H9 (cell line): ENCODE measurements around the gene LGMN. TPM values are rescaled to one million over a fixed set of nuclear protein-coding genes. Genes with fewer than 3 reads are reported as not detected.
"Not testable (repeated sequence)": the region's sequence is repeated elsewhere in the genome, so short reads cannot be mapped to it uniquely, and the experiment has no call there.

ENCODE experiments used
- DNase-seq: peaks from one replicate; pipeline ENCODE4 v3.0.0-alpha.2; 2017
- H2AFZ ChIP-seq: one replicate; pipeline ENCODE4 v1.6.1; 2013; ENCODE audit warnings: mild to moderate bottlenecking, low read length, control low read depth, moderate library complexity
- H2AK5ac ChIP-seq: 2 replicates; pipeline ENCODE4 v1.6.1; 2013; ENCODE audit warnings: low read length, control low read depth, mixed read lengths; ENCODE audit not compliant: insufficient read length
- H2BK120ac ChIP-seq: one replicate; pipeline ENCODE4 v1.6.1; 2013; ENCODE audit warnings: low read depth, mild to moderate bottlenecking, low read length, control low read depth, inconsistent platforms; ENCODE audit not compliant: poor library complexity, severe bottlenecking
- H2BK12ac ChIP-seq: 2 replicates; pipeline ENCODE4 v1.6.1; 2013; ENCODE audit warnings: low read length, control low read depth, mixed read lengths, low read depth; ENCODE audit not compliant: insufficient read length
- H2BK15ac ChIP-seq: 2 replicates; pipeline ENCODE4 v1.6.1; 2013; ENCODE audit warnings: low read depth, low read length, control low read depth
- H2BK20ac ChIP-seq: one replicate; pipeline ENCODE4 v1.6.1; 2013; ENCODE audit warnings: low read depth, mild to moderate bottlenecking, low read length, control low read depth, inconsistent platforms; ENCODE audit not compliant: poor library complexity, severe bottlenecking
- H2BK5ac ChIP-seq: 2 replicates; pipeline ENCODE4 v1.6.1; 2013; ENCODE audit warnings: low read length, control low read depth, mixed read lengths; ENCODE audit not compliant: insufficient read length
- H3K14ac ChIP-seq: 2 replicates; pipeline ENCODE4 v1.6.1; 2013; ENCODE audit warnings: low read length, control low read depth; ENCODE audit not compliant: insufficient read depth
- H3K18ac ChIP-seq: 2 replicates; pipeline ENCODE4 v1.6.1; 2013; ENCODE audit warnings: low read depth, mild to moderate bottlenecking, mixed read lengths, low read length, control low read depth; ENCODE audit not compliant: insufficient read length
- H3K23ac ChIP-seq: 2 replicates; pipeline ENCODE4 v1.6.1; 2013; ENCODE audit warnings: low read length, control low read depth, mixed read lengths, low read depth; ENCODE audit not compliant: insufficient read length
- H3K23me2 ChIP-seq: 2 replicates; pipeline ENCODE4 v1.6.1; 2013; ENCODE audit warnings: low read depth, mild to moderate bottlenecking, mixed read lengths, low read length, control low read depth; ENCODE audit not compliant: insufficient read length, poor library complexity, severe bottlenecking
- H3K27ac ChIP-seq: 2 replicates; pipeline ENCODE4 v1.5.1; 2013; ENCODE audit warnings: low read length, control low read depth, mixed read lengths, low read depth; ENCODE audit not compliant: insufficient read length
- H3K27me3 ChIP-seq: 2 replicates; pipeline ENCODE4 v1.6.1; 2013; ENCODE audit warnings: low read length, control low read depth, inconsistent platforms; ENCODE audit not compliant: insufficient read depth
- H3K4ac ChIP-seq: 2 replicates; pipeline ENCODE4 v1.6.1; 2013; ENCODE audit warnings: low read depth, mild to moderate bottlenecking, control low read depth, inconsistent platforms, low read length, moderate library complexity
- H3K4me1 ChIP-seq: 2 replicates; pipeline ENCODE4 v1.6.1; 2013; ENCODE audit warnings: low read length, control low read depth, inconsistent platforms; ENCODE audit not compliant: insufficient read depth
- H3K4me2 ChIP-seq: 2 replicates; pipeline ENCODE4 v1.6.1; 2013; ENCODE audit warnings: low read length, control low read depth, mixed read lengths; ENCODE audit not compliant: insufficient read length, insufficient read depth
- H3K56ac ChIP-seq: 2 replicates; pipeline ENCODE4 v1.6.1; 2013; ENCODE audit warnings: low read depth, mild to moderate bottlenecking, mixed read lengths, low read length, control low read depth; ENCODE audit not compliant: insufficient read length
- H3K79me1 ChIP-seq: 2 replicates; pipeline ENCODE4 v1.6.1; 2013; ENCODE audit warnings: low read depth, mild to moderate bottlenecking, moderate library complexity, low read length, control low read depth, inconsistent platforms; ENCODE audit not compliant: insufficient read depth, poor library complexity, severe bottlenecking
- H3K79me2 ChIP-seq: 2 replicates; pipeline ENCODE4 v1.6.1; 2013; ENCODE audit warnings: low read length, control low read depth, inconsistent platforms; ENCODE audit not compliant: insufficient read depth
- H3K9ac ChIP-seq: 2 replicates; pipeline ENCODE4 v1.6.1; 2013; ENCODE audit warnings: low read length, control low read depth, mixed read lengths; ENCODE audit not compliant: insufficient read length; ENCODE audit errors: extremely low read depth
- H3K9me3 ChIP-seq: one replicate; pipeline ENCODE4 v1.6.1; 2013; ENCODE audit warnings: low read depth, low read length, inconsistent platforms; ENCODE audit not compliant: control insufficient read depth
- H3T11ph ChIP-seq: one replicate; pipeline ENCODE4 v1.6.1; 2013; ENCODE audit warnings: mild to moderate bottlenecking, low read length, control low read depth, inconsistent platforms
- H4K20me1 ChIP-seq: one replicate; pipeline ENCODE4 v1.6.1; 2013; ENCODE audit not compliant: control insufficient read depth, insufficient read length, insufficient read depth
- H4K5ac ChIP-seq: 2 replicates; pipeline ENCODE4 v1.6.1; 2013; ENCODE audit warnings: low read depth, mild to moderate bottlenecking, mixed read lengths, low read length, control low read depth; ENCODE audit not compliant: insufficient read length
- H4K8ac ChIP-seq: replicated peaks from 2 replicates; pipeline ENCODE4 v1.6.1; 2013; ENCODE audit warnings: low read length, control low read depth, mixed read lengths, low read depth; ENCODE audit not compliant: insufficient read length
- H4K91ac ChIP-seq: 2 replicates; pipeline ENCODE4 v1.6.1; 2013; ENCODE audit warnings: low read depth, mild to moderate bottlenecking, moderate library complexity, mixed read lengths, low read length, control low read depth; ENCODE audit not compliant: insufficient read length
- H3K27ac Mint-ChIP-seq, 3 experiments: 2 replicates in 2 of 3; 3 replicates in 1 of 3; pipeline ENCODE4 v1.8.0; 2020 to 2021; ENCODE audit warnings: mixed read lengths in 3 of 3, mild to moderate bottlenecking in 1 of 3, moderate library complexity in 1 of 3
- H3K27me3 Mint-ChIP-seq: 2 replicates; pipeline ENCODE4 v1.8.0; 2021; ENCODE audit warnings: low read depth, mild to moderate bottlenecking, moderate library complexity, mixed read lengths
- H3K36me3 Mint-ChIP-seq, 3 experiments: 2 replicates in 2 of 3; 3 replicates in 1 of 3; pipeline ENCODE4 v1.8.0; 2020 to 2021; ENCODE audit warnings: low read depth in 3 of 3, mixed read lengths in 3 of 3; ENCODE audit not compliant: insufficient read depth in 1 of 3
- H3K4me1 Mint-ChIP-seq, 2 experiments: 2 replicates each; pipeline ENCODE4 v1.8.0; 2020; ENCODE audit warnings: mixed read lengths in 2 of 2
- H3K4me3 Mint-ChIP-seq, 2 experiments: 2 replicates in 1 of 2; 3 replicates in 1 of 2; pipeline ENCODE4 v1.8.0; 2020 to 2021; ENCODE audit warnings: mild to moderate bottlenecking in 2 of 2, mixed read lengths in 2 of 2, moderate library complexity in 1 of 2
- H3K9me3 Mint-ChIP-seq, 2 experiments: 2 replicates in 1 of 2; 3 replicates in 1 of 2; pipeline ENCODE4 v1.8.0; 2020; ENCODE audit warnings: mild to moderate bottlenecking in 2 of 2, mixed read lengths in 2 of 2, moderate library complexity in 1 of 2
- WGBS: extraction: QIAGEN DNeasy Blood & Tissue Kit; methylation state at CpG from one replicate; pipeline ENCODE4 v1.1.7; 2013; ENCODE audit warnings: missing lambda C conversion rate, low lambda C conversion rate, mixed read lengths; ENCODE audit not compliant: insufficient read length; ENCODE audit errors: extremely low coverage; 5-methylcytosine and 5-hydroxymethylcytosine counted together
- total RNA-seq: library from RNA; stranded (reverse); gene quantifications from 2 replicates; pipeline ENCODE4 v1.2.1, GENCODE V29; 2021

LGMN gene
- total RNA-seq, 1 experiment from 2014 or later = 55.3 TPM

DNA sequence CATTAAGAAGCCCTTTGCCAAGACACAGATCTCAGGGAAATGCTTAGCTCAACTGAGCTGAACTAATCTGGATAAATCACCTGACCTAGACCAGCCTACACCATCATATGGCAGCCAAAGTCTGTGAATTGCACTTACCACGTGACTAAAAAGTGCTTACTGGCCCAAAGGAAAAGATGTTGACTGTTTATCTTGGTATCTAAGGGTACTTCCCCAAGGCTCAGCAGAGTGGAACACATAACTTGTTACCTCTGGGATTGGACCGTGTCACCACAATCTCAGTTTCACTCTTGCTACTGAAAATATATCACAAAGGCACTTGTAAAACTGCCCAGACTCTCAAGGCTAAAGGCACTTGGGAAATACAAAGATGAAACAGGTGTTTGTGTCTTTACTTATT, 26.9 kb upstream of the LGMN start:
- H2AFZ ChIP-seq, H3K9ac ChIP-seq, H2BK5ac ChIP-seq, H2BK12ac ChIP-seq, H3K27me3 ChIP-seq, H3K36me3 Mint-ChIP-seq, H4K91ac ChIP-seq, H3K4me2 ChIP-seq, H3K9me3 Mint-ChIP-seq, H3K79me2 ChIP-seq, H3K27me3 Mint-ChIP-seq, H4K8ac ChIP-seq, H3K4ac ChIP-seq, DNase-seq, H3K79me1 ChIP-seq, H3K27ac Mint-ChIP-seq, H2BK20ac ChIP-seq, H3K23me2 ChIP-seq, H4K5ac ChIP-seq, H2BK120ac ChIP-seq, H3K14ac ChIP-seq, H3K27ac ChIP-seq, H3K4me3 Mint-ChIP-seq, H3K4me1 Mint-ChIP-seq, H2BK15ac ChIP-seq, H3K4me1 ChIP-seq, H3T11ph ChIP-seq, H3K18ac ChIP-seq, H4K20me1 ChIP-seq, H3K23ac ChIP-seq, H3K56ac ChIP-seq, H2AK5ac ChIP-seq, H3K9me3 ChIP-seq: not testable (repeated sequence)
- WGBS = no CpG with 5 or more reads among the region's 2 CpGs
